Stimulated activated naive B cell treated with anti-CD40 and anti-IgM and Interleukin-4, amounts not matched to agents 10 μg/mL and 1 μg/mL and 100 μg/mL, for 72 hours (primary cell): Measurements from ENCODE around the gene NCOR2.

Source experiments
- ATAC-seq, 2 donors: fragments of 150-1000 bp; cut with Tn5 transposase; replicated peaks; 2 replicates each; pipeline ENCODE4 v1.10.0; 2021; ENCODE audit warnings: moderate library complexity in 1 of 2
- DNase-seq: peaks from one replicate; pipeline ENCODE4 v3.0.0; 2021
- H3K27ac Mint-ChIP-seq: one replicate; pipeline ENCODE4 v1.8.0; 2022; ENCODE audit warnings: mild to moderate bottlenecking, mixed read lengths
- H3K27me3 Mint-ChIP-seq, 2 donors: one replicate each; pipeline ENCODE4 v1.8.0; 2022; ENCODE audit warnings: mixed read lengths in 2 of 2
- H3K36me3 Mint-ChIP-seq, 2 donors: one replicate each; pipeline ENCODE4 v1.8.0; 2022; ENCODE audit warnings: mixed read lengths in 2 of 2, mild to moderate bottlenecking in 1 of 2
- H3K4me1 Mint-ChIP-seq, 2 donors: one replicate each; pipeline ENCODE4 v1.8.0; 2022; ENCODE audit warnings: mixed read lengths in 2 of 2, mild to moderate bottlenecking in 1 of 2
- H3K4me3 Mint-ChIP-seq, 2 donors: one replicate each; pipeline ENCODE4 v1.8.0; 2022; ENCODE audit warnings: mild to moderate bottlenecking in 2 of 2, mixed read lengths in 2 of 2, moderate library complexity in 1 of 2
- H3K9me3 Mint-ChIP-seq, 2 donors: one replicate each; pipeline ENCODE4 v1.8.0; 2022; ENCODE audit warnings: mixed read lengths in 2 of 2, mild to moderate bottlenecking in 1 of 2

Gene NCOR2

GRCh38 chr12:124554429-124555029 is 12.9 kb downstream of the NCOR2 start:
- Mint-ChIP-seq H3K4me3 (peak overlapping the region; percentile 10 to 59), H3K4me1 (peaks cover 68 to 100% of the 10 kb centered on the region in 2 donors), H3K27me3 (no peaks in the 10 kb centered on the region), H3K9me3 (peaks cover 0 to 1% of the 10 kb centered on the region in 2 donors), H3K27ac (peak overlapping the region; percentile 26), H3K36me3 (peaks cover 13 to 20% of the 10 kb centered on the region in 2 donors)
- DNase-seq (no peak), ATAC-seq (no peak)

- no peak for DNase-seq
- Mint-ChIP-seq H3K4me1 (peaks cover 69 to 100% of the 10 kb centered on the region in 2 donors), H3K27ac (no peak overlapping the region), H3K4me3 (peak overlapping the region in 1 of 2 donors; percentile 59), H3K27me3 (no peaks in the 10 kb centered on the region), H3K36me3 (peaks cover 9 to 17% of the 10 kb centered on the region in 2 donors), H3K9me3 (no peaks in the 10 kb centered on the region)
- no peak for ATAC-seq
Measured at GRCh38 chr12:124553862-124554428, 13.5 kb downstream of the NCOR2 start.

GRCh38 chr12:124551268-124552144 is 15.9 kb downstream of the NCOR2 start:
- Mint-ChIP-seq H3K9me3 (no peaks in the 10 kb centered on the region), H3K36me3 (peaks cover 6 to 19% of the 10 kb centered on the region in 2 donors), H3K4me1 (peaks cover 75 to 100% of the 10 kb centered on the region in 2 donors), H3K27me3 (no peaks in the 10 kb centered on the region), H3K27ac (peak overlapping the region; percentile 97), H3K4me3 (peak overlapping the region; percentile 62 to 83)
- ATAC-seq: peak; percentile 53 to 57
- DNase-seq: no peak

DNA sequence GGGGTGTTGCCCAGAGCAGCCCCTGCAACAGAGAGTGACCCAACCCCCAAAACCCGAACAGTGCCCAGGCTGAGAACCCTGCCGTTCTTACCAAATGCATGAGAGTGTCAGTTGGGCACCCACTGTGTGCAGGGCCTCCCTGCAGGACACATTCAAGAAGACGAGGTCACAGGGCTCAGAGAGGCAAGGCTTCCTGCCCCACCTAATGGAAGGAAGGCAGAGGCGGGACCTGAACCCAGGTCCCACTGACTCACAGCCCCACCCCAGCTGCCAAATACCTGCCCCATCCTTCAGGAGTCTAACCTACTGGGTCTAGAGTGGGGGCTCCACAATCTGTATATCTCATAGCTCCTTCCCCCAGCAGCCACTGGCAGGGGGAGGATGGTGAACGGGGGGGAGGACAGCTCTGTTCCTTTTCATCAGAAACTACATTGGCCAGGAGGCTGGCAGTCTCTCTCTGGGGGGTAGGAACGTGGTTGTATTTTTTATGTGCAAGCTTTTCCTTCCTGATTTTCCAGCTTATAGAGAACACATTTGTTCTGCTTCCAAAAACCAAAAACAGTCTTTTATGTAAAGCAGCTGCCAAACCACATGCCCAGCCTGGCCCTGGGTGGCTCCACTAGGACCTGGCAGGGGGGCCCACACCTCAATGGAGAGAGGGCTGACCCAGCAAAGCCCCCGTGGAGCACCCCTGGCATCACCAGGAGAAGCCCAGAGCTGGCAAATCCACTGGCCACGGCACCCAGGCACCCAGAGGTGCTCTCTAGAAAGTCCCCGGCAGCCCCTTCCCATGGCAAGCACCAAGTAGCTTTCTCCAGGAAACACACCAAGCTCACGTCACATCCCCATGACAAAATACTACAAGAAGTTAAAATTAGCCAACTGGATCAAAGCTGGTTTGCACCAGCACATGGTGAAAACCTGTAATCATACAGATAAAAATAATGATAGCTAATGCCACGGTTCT is 17.0 kb downstream of the NCOR2 start:
- peak overlapping the region; percentile 3 to 68 for H3K4me3 Mint-ChIP-seq
- H3K36me3 Mint-ChIP-seq: peaks cover 6 to 13% of the 10 kb centered on the region in 2 donors
- H3K4me1 Mint-ChIP-seq: peaks cover 77 to 97% of the 10 kb centered on the region in 2 donors
- H3K27me3 Mint-ChIP-seq: no peaks in the 10 kb centered on the region
- DNase-seq (no peak), ATAC-seq (no peak)
- H3K27ac Mint-ChIP-seq: peak overlapping the region; percentile 97
- H3K9me3 Mint-ChIP-seq: no peaks in the 10 kb centered on the region

GRCh38 chr12:124549629-124550028 is 17.8 kb downstream of the NCOR2 start:
- Mint-ChIP-seq H3K27me3 (no peaks in the 10 kb centered on the region), H3K9me3 (no peaks in the 10 kb centered on the region), H3K4me1 (peaks cover 76 to 97% of the 10 kb centered on the region in 2 donors), H3K36me3 (peaks cover 7 to 13% of the 10 kb centered on the region in 2 donors), H3K27ac (peak overlapping the region; percentile 97), H3K4me3 (peak overlapping the region; percentile 3 to 68)
- no peak for ATAC-seq
- no peak for DNase-seq

- H3K4me3 Mint-ChIP-seq: peak overlapping the region; percentile 49 to 59
- ATAC-seq: peak; percentile 66 to 74
Measured at GRCh38 chr12:124548854-124549378, 18.5 kb downstream of the NCOR2 start.

DNA sequence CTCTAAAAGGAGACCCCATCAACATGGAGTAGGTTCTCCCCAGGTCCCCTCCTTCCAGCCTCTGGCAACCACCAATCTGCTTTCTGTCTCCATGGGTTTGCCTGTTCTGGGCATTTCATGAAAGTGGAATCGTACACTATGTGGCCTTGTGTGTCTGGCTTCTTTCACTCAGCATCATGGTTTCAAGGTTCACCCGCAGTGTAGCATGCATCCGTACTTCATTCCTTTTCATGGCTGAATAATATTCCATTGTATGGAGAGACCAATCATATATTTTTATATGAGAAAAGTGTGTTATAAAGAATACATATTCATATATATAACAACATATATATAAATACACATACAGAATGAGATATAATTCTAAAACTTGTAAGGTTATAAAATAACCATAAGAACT is 19.8 kb downstream of the NCOR2 start:
- H3K36me3 Mint-ChIP-seq: peaks cover 5 to 8% of the 10 kb centered on the region in 2 donors
- no peak overlapping the region for H3K4me3 Mint-ChIP-seq
- H3K27me3 Mint-ChIP-seq: no peaks in the 10 kb centered on the region
- peaks cover 69 to 97% of the 10 kb centered on the region in 2 donors for H3K4me1 Mint-ChIP-seq
- no peak for DNase-seq
- H3K27ac Mint-ChIP-seq: no peak overlapping the region
- H3K9me3 Mint-ChIP-seq: no peaks in the 10 kb centered on the region
- no peak for ATAC-seq

More at GRCh38 chr12:124548854-124549378, 18.5 kb downstream of the NCOR2 start:
- DNase-seq: peak; percentile 60
- Mint-ChIP-seq H3K9me3 (no peaks in the 10 kb centered on the region), H3K4me1 (peaks cover 74 to 97% of the 10 kb centered on the region in 2 donors), H3K27me3 (no peaks in the 10 kb centered on the region), H3K36me3 (peaks cover 3 to 13% of the 10 kb centered on the region in 2 donors), H3K27ac (peak overlapping the region; percentile 97)

DNA sequence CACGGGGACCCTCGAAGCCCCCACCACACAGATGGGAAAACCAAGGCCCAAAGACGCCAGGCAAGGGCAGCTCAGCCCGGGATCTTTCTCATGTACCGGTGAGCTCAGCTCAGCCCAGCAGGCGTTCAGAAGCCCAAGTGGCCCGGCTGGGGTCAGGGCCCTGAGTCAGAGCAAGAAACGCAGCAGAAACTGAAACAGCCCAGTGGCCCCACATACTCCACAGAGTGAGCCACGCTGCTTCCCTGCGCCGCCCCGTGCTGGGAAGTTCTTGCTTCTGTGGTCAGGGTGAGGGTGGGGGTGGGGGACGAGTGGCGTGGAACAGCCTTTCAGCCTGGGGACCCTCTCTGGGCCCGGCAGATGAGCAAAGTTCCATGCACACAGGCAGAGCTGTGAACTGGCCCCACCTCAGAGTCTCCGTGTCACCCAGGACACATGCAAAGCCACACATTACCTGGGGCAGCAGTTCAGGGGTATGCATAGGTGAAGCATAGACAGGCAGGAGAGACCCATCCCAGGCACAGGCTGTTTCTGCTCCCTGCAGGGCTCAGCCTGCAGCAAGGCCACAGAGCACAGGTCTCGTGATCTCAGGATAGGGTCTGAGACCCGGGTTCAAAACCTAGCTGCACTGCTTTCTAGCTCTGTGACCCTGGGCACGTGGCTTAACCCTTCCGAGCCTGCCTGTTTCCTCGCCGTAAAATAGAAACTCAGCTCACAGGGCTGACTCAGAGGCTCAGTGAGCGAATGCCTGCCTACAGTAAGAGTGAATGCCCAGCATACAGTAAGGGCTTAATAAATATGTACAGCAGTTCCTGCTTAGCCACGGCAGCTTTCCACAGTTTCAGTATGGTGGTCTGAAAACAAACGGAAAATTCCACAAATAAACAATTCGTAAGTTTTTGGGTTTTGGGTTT is 21.6 kb downstream of the NCOR2 start:
- Mint-ChIP-seq H3K9me3 (no peaks in the 10 kb centered on the region), H3K27me3 (no peaks in the 10 kb centered on the region), H3K27ac (peak overlapping the region; percentile 91), H3K4me1 (peaks cover 55 to 87% of the 10 kb centered on the region in 2 donors), H3K4me3 (peak overlapping the region; percentile 73 to 74), H3K36me3 (peaks cover 5 to 8% of the 10 kb centered on the region in 2 donors)
- DNase-seq (peak; percentile 62), ATAC-seq (peak; percentile 85 to 86)

DNA sequence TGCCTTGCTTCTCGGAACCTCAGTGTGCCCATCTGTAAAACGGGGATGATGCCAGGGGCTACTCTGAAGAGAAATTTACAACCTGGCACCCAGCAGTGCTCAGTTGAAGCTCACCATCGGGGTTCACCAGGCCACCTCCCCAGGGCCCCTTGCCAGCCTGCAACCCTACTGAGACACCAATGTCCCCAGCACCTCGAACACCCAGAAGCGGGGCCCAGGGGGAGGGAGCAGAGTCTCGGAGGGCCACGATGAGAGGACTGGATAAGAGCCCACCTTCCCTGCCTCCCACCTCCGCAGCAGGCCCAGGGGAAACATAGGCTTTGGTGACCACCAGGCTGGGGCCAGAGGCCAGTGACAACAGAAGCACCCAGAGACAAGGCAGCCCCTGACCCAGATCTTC is 22.4 kb downstream of the NCOR2 start:
- peaks cover 7 to 8% of the 10 kb centered on the region in 2 donors for H3K36me3 Mint-ChIP-seq
- H3K4me3 Mint-ChIP-seq: peak overlapping the region; percentile 73 to 74
- ATAC-seq (no peak), DNase-seq (no peak)
- H3K4me1 Mint-ChIP-seq: peaks cover 50 to 83% of the 10 kb centered on the region in 2 donors
- H3K9me3 Mint-ChIP-seq: no peaks in the 10 kb centered on the region
- no peaks in the 10 kb centered on the region for H3K27me3 Mint-ChIP-seq
- H3K27ac Mint-ChIP-seq: peak overlapping the region; percentile 43

- Mint-ChIP-seq H3K36me3 (peaks cover 5 to 9% of the 10 kb centered on the region in 2 donors), H3K4me3 (peak overlapping the region; percentile 36 to 44), H3K4me1 (peaks cover 51 to 83% of the 10 kb centered on the region in 2 donors), H3K27ac (peak overlapping the region; percentile 43), H3K27me3 (no peaks in the 10 kb centered on the region), H3K9me3 (no peaks in the 10 kb centered on the region)
- DNase-seq (no peak), ATAC-seq (no peak)
Measured at GRCh38 chr12:124544311-124544970, 23.0 kb downstream of the NCOR2 start.

DNA sequence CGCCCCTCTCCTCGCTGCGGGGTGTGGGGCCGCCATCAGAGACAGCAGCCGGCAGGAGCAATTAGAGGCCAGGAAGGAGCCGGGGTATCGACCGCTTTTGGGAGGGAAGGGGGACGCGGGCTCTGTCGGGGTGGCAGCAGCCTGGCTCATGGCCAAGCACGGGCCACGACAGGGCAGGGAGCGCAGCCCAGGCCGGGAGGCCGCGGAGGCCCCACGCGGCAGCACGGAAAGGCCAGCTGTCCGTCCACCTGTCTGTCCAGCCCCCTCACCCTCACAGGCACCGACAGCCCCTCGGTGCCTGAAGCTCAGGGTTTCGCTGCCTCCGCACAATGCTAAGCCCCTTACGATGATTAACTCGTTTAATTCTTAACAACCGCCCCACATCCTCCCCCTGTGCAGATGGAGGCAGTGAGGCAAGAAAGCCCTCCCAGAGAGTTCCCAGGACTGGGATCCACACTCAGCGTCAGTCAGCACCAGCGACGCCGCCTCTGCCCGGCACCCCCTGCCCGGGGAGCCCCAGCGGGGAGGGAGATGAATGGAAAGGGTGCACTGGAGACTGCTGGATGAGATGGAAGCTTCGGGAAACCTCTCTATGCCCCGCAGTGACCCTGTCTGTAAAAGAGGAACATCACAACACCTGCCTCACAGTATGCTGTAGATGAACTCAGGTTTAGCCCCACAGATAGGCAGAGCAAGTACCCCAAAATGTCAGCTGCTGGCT is 23.7 kb downstream of the NCOR2 start:
- H3K4me3 Mint-ChIP-seq: peak overlapping the region; percentile 25 to 44
- no peak for ATAC-seq
- H3K36me3 Mint-ChIP-seq: peaks cover 5 to 12% of the 10 kb centered on the region in 2 donors
- H3K27me3 Mint-ChIP-seq: no peaks in the 10 kb centered on the region
- peaks cover 50 to 83% of the 10 kb centered on the region in 2 donors for H3K4me1 Mint-ChIP-seq
- peak overlapping the region; percentile 94 for H3K27ac Mint-ChIP-seq
- DNase-seq: no peak
- H3K9me3 Mint-ChIP-seq: no peaks in the 10 kb centered on the region
